Endometrial microvascular endothelial cells (primary cell): ENCODE data around the gene IGF2BP2. TPM values are rescaled to one million over a fixed set of nuclear protein-coding genes. Genes with fewer than 3 reads are reported as not detected.
"Not testable (repeated sequence)": the region's sequence is repeated elsewhere in the genome, so short reads cannot be mapped to it uniquely, and the experiment has no call there.

Experiments
- in situ Hi-C: cut with HindIII; loops from 2 replicates; pipeline ENCODE4 v1.10.0; 2017; ENCODE audit warnings: low sequenced_read_pairs, low pct_unique_long_range_greater_than_20kb; ENCODE audit errors: inconsistent ontology term
- total RNA-seq: library from RNA; depleted of rRNA; stranded (reverse); fragments of >200 nt; gene quantifications from one replicate; pipeline ENCODE4 v1.2.3, GENCODE V29; 2015; ENCODE audit errors: inconsistent ontology term

IGF2BP2 gene
- total RNA-seq = 39.9 TPM

- in situ Hi-C loops = loop anchor here (5.0 kb wide), 1 partner anchor 78 kb away; no protein-coding TSS in a partner anchor
These were observed at the start of gene IGF2BP2 for GRCh38 chr3:185825006-185825638. Gene IGF2BP2 (minus strand): TSS chr3:185825042. CDS start chr3:185824960, 82 bp downstream.

DNA sequence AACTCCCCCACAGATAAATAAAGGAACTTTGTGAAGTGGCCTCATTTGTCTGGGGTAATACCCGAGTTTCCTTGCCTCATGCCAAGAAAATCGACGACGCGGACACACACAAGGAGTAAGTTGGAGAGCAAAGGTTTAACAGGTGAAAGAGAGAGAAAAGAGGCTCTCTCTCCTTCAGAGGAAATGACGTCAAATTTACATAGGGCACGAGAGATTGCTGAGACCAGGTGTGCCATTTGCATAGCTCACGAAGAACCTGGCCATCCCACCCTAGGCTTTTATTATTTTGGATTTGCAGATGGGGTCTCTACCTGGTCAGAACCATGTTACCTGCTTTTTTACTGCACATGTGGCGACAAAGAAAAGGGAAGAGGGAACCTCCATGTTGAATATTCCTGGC is 49.3 kb upstream of the IGF2BP2 start:
- in situ Hi-C loops = no loop called here

DNA sequence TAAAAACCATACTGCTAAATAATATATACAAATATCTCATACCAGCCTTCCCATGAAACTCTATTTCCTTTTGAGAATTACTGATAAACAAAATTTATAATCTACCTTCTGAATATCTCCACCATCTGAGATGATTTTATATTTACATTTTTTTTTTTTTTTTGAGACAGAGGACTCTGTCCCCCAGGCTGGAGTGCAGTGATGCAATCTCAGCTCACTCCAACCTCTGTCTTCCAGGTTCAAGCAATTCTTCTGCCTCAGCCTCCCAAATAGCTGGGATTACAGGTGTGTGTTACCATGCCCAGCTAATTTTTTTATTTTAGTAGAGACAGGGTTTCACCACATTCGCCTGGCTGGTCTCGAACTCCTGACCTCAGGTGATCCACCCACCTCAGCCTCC is 42.8 kb upstream of the IGF2BP2 start:
- in situ Hi-C loops = no loop called here

GRCh38 chr3:185866995-185867394 is 42.2 kb upstream of the IGF2BP2 start:
- in situ Hi-C loops = no loop called here

GRCh38 chr3:185866555-185866954 is 41.7 kb upstream of the IGF2BP2 start:
- in situ Hi-C loops = no loop called here

GRCh38 chr3:185865247-185865646 is 40.4 kb upstream of the IGF2BP2 start:
- in situ Hi-C loops = no loop called here

GRCh38 chr3:185864767-185865166 is 39.9 kb upstream of the IGF2BP2 start:
- in situ Hi-C loops = no loop called here

GRCh38 chr3:185862920-185863319 is 38.1 kb upstream of the IGF2BP2 start:
- in situ Hi-C loops = no loop called here

- in situ Hi-C loops = no loop called here
These were observed 34.6 kb upstream of the IGF2BP2 start for GRCh38 chr3:185859294-185859972.

GRCh38 chr3:185858502-185859225 is 33.8 kb upstream of the IGF2BP2 start:
- in situ Hi-C loops = no loop called here

DNA sequence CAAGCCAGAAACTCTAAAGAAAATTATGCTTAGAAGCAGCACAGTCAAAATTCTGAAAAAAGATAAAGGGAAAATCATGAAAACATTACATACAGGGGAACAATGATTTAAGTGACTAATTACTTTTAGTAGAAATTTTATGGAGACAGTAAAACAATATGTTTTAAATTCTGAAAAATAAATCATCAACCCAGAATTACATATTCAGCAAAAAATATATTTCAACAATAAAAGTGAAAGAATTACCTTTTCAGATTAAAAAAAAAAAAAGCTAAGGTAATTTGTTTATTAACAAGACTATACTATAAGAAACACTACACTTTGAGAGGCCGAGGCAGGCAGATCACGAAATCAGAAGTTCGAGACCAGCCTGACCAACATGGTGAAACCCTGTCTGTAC is 32.4 kb upstream of the IGF2BP2 start:
- in situ Hi-C loops = no loop called here

GRCh38 chr3:185856652-185857051 is 31.8 kb upstream of the IGF2BP2 start:
- in situ Hi-C loops = no loop called here

DNA sequence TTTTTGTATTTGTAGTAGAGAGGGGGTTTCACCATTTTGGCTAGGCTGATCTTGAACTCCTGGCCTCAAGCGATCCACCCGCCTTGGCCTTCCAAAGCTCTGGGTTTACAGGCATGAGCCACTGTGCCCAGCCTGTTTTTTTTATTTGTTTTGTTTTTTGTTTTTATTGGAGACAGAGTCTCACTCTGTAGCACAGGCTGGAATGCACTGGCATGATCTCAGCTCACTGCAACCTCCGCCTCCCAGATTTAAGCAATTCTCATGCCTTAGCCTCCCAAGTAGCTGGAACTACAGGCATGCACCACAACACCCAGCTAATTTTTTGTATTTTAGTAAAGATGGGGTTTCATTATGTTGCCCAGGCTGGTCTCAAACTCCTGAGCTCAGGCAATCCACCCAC is 28.9 kb upstream of the IGF2BP2 start:
- in situ Hi-C loops = not testable (repeated sequence)

DNA sequence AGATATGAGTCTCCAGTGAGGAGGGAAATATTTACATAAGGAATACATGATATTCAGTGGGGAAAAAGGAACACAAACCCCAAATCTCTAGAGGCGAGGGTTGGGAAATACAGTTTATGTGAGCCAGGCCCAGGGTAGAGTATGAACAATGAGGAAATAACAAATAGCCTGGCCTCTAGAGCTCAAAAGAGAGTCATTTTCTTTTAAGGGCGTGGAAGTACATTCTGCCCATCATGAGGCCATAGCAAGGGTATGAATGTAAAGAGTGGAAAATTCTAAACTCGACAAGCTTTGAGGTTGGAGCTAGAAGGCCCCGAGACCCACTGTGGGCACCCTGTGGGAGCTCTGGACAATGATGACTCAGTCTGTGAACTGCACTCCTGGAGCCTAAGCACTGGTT is 27.8 kb upstream of the IGF2BP2 start:
- in situ Hi-C loops = no loop called here

DNA sequence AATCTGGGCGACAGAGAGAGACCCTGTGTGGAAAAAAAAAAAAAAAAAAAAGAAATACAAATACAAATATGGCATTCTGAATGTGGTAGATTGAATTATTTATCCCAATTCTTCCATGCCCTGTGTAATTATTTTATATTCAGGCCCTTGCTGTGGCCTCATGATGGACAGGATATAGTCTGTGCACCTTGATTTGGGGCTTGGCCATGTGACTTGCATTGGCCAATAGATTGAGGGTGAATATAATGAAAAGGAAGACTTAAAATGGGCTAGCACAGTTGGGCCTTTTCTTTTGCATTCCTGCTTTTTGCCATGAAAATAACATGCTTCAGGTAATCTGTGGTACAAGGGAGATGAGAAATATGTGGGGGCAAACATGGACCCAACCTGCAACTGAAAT is 27.1 kb upstream of the IGF2BP2 start:
- in situ Hi-C loops = no loop called here

- in situ Hi-C loops = no loop called here
These were observed 26.2 kb upstream of the IGF2BP2 start for GRCh38 chr3:185851046-185851445.

DNA sequence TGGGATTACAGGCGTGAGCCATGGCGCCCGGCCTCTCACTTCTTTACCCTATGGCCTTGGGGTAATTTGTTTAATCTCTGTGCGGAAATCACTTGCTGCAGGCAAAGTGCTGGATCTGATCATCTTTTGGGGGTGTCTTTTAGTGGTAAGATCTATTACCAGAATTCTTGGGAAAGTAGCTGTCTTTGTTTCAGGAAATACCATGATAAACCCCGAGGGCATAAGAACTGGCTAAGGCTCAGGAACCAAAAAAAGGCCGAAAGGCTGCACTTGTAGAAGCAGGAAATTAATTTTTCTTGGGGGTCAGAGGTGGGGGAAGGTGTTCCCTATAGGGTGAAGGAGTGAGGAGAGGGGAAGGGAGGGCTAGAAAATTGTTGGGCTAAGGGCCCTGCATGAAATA is 22.7 kb upstream of the IGF2BP2 start:
- in situ Hi-C loops = no loop called here

DNA sequence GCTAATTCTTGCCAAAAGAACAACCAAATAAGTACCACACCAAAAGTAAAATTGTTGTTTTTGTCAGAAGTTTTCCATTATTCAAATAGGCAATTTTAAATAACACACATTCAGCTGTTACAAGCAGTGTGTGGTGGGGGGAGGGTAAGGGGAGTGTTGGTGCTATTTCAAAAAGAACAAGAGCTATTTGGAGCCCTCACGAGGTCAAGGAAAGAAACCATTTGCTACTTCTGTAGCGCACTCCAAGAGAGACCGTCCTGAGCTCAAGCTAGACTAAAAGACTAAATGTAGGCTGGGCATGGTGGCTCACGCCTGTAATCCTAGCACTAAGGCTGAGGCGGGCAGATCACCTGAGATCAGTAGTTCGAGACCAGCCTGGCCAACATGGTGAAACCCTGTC is 21.2 kb upstream of the IGF2BP2 start:
- in situ Hi-C loops = no loop called here

- in situ Hi-C loops = no loop called here
These were observed 19.2 kb upstream of the IGF2BP2 start for GRCh38 chr3:185844051-185844450.

DNA sequence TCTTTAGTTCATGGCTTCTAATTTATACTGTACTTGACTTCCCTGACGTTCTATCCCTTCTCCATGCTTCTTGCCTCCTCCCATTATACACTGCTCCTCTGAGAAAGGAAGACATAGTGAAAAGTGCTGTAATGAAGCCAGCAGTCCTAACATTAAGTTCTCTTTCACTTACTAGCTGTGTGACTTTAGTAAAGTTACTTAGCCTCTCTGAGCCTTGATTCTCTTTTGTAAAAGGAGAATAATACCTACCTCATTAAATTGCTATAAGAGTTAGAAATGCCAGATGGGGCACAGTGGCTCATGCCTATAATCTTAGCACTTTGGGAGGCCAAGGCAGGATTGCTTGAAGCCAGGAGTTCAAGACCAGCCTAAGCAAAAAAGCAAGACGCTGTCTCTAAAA is 18.8 kb upstream of the IGF2BP2 start:
- in situ Hi-C loops = no loop called here
